GM12891 (cell line): ENCODE measurements around the gene SIL1.

Experiments used
- POLR2A ChIP-seq: IDR thresholded peaks from 2 replicates; pipeline ENCODE4 v1.6.1; 2011; ENCODE audit warnings: low read depth, low read length, control low read depth
- POLR2AphosphoS5 ChIP-seq: IDR thresholded peaks from 2 replicates; pipeline ENCODE4 v1.6.1; 2011; ENCODE audit warnings: low read depth, low read length, control low read depth
- POU2F2 ChIP-seq: IDR thresholded peaks from 2 replicates; pipeline ENCODE4 v1.6.1; 2011; ENCODE audit warnings: low read depth, mild to moderate bottlenecking, control low read depth, low read length, moderate library complexity
- SPI1 ChIP-seq: IDR thresholded peaks from 2 replicates; pipeline ENCODE4 v1.6.1; 2011; ENCODE audit warnings: low read depth, low read length, control low read depth
- TAF1 ChIP-seq: IDR thresholded peaks from 2 replicates; pipeline ENCODE4 v1.6.1; 2011; ENCODE audit warnings: low read depth, low read length, control low read depth

GRCh38 chr5:139052975-139053374, 145.2 kb downstream of the SIL1 start:
- TF ChIP-seq SPI1 = no peak
- TF ChIP-seq TAF1 = no peak
- no peak for TF ChIP-seq POLR2AphosphoS5
- TF ChIP-seq POLR2A = no peak
- no peak for TF ChIP-seq POU2F2
